ENCODE data around the gene CYP4A22. TPM values are rescaled to one million over a fixed set of nuclear protein-coding genes. Genes with fewer than 3 reads are reported as not detected.

Gene CYP4A22
- total RNA-seq, 1 donor from 2014 or later, result not detected

GRCh38 chr1:47180603-47181094 is 43.4 kb downstream of the CYP4A22 start:
- no peaks in the 10 kb centered on the region for H3F3A ChIP-seq (ENCODE audit: low read depth)
- no peaks in the 10 kb centered on the region for H3K4me1 ChIP-seq
- H3K4me1 Mint-ChIP-seq, result peaks cover 7% of the 10 kb centered on the region
- H2AFZ ChIP-seq (replicated peaks), result no peak overlapping the region
- H3K27ac ChIP-seq, result no peak overlapping the region
- H3K9me3 ChIP-seq (ENCODE audit: low read depth), result no peaks in the 10 kb centered on the region
- H3K9me3 Mint-ChIP-seq, result peaks cover 3% of the 10 kb centered on the region
- H3K36me3 Mint-ChIP-seq, result no peaks in the 10 kb centered on the region
- no peaks in the 10 kb centered on the region for H3K36me3 ChIP-seq
- peaks cover 23% of the 10 kb centered on the region for H3K27me3 Mint-ChIP-seq (ENCODE audit: insufficient read depth, low read depth)
- no peak overlapping the region for H3K4me3 Mint-ChIP-seq
- no peak overlapping the region for H3K9ac ChIP-seq
- TF ChIP-seq EZH2 (IDR thresholded peaks at IDR 0.05), result no peak
- no peak for TF ChIP-seq CTCF (IDR thresholded peaks at IDR 0.05)
- no peak for TF ChIP-seq EZH2phosphoT487 (IDR thresholded peaks at IDR 0.05)
- no peak overlapping the region for H3K27ac Mint-ChIP-seq
- H4K20me1 ChIP-seq (ENCODE audit: low read depth), result no peaks in the 10 kb centered on the region
- H3K27me3 ChIP-seq, result peaks cover 21% of the 10 kb centered on the region
- DNase-seq (ENCODE audit: low spot score), result no peak
- H3K4me2 ChIP-seq, result no peak overlapping the region
- H3K4me3 ChIP-seq, result no peak overlapping the region
- no peaks in the 10 kb centered on the region for H3K79me2 ChIP-seq (ENCODE audit: low read depth)

- Histone ChIP-seq H3K9me3 (ENCODE audit: low read depth) (no peaks in the 10 kb centered on the region), H3K9ac (no peak overlapping the region), H3K36me3 (no peaks in the 10 kb centered on the region), H3K4me3 (no peak overlapping the region), H3K27me3 (peaks cover 21% of the 10 kb centered on the region), H2AFZ (replicated peaks) (no peak overlapping the region), H4K20me1 (ENCODE audit: low read depth) (no peaks in the 10 kb centered on the region), H3K27ac (no peak overlapping the region), H3K4me2 (no peak overlapping the region), H3K4me1 (no peaks in the 10 kb centered on the region), H3K79me2 (ENCODE audit: low read depth) (no peaks in the 10 kb centered on the region), H3F3A (ENCODE audit: low read depth) (no peaks in the 10 kb centered on the region)
- Mint-ChIP-seq H3K27me3 (ENCODE audit: insufficient read depth, low read depth) (peaks cover 21% of the 10 kb centered on the region), H3K4me3 (no peak overlapping the region), H3K9me3 (peaks cover 3% of the 10 kb centered on the region), H3K36me3 (no peaks in the 10 kb centered on the region), H3K4me1 (peaks cover 7% of the 10 kb centered on the region), H3K27ac (no peak overlapping the region)
- DNase-seq (ENCODE audit: low spot score), result no peak
- TF ChIP-seq CTCF (IDR thresholded peaks at IDR 0.05), result no peak
- TF ChIP-seq EZH2phosphoT487 (IDR thresholded peaks at IDR 0.05), result no peak
- no peak for TF ChIP-seq EZH2 (IDR thresholded peaks at IDR 0.05)
Measured at GRCh38 chr1:47181095-47181954, 44.1 kb downstream of the CYP4A22 start.

GRCh38 chr1:47181955-47182675 is 44.9 kb downstream of the CYP4A22 start:
- Mint-ChIP-seq H3K4me3 (no peak overlapping the region), H3K9me3 (peaks cover 3% of the 10 kb centered on the region), H3K36me3 (no peaks in the 10 kb centered on the region), H3K27ac (no peak overlapping the region), H3K4me1 (peaks cover 7% of the 10 kb centered on the region), H3K27me3 (ENCODE audit: insufficient read depth, low read depth) (peaks cover 21% of the 10 kb centered on the region)
- no peak for DNase-seq (ENCODE audit: low spot score)
- no peak overlapping the region for H3K9ac ChIP-seq
- no peaks in the 10 kb centered on the region for H4K20me1 ChIP-seq (ENCODE audit: low read depth)
- no peaks in the 10 kb centered on the region for H3K4me1 ChIP-seq
- H3F3A ChIP-seq (ENCODE audit: low read depth), result no peaks in the 10 kb centered on the region
- H2AFZ ChIP-seq (replicated peaks), result no peak overlapping the region
- peaks cover 21% of the 10 kb centered on the region for H3K27me3 ChIP-seq
- TF ChIP-seq CTCF (IDR thresholded peaks at IDR 0.05) (no peak), EZH2phosphoT487 (IDR thresholded peaks at IDR 0.05) (no peak), EZH2 (IDR thresholded peaks at IDR 0.05) (no peak)
- H3K4me3 ChIP-seq, result no peak overlapping the region
- H3K27ac ChIP-seq, result no peak overlapping the region
- no peaks in the 10 kb centered on the region for H3K9me3 ChIP-seq (ENCODE audit: low read depth)
- H3K4me2 ChIP-seq, result no peak overlapping the region
- H3K79me2 ChIP-seq (ENCODE audit: low read depth), result no peaks in the 10 kb centered on the region
- no peaks in the 10 kb centered on the region for H3K36me3 ChIP-seq
